Glutamatergic neuron (in vitro differentiated cells): Measurements from ENCODE around the gene JAKMIP1. TPM values are rescaled to one million over a fixed set of nuclear protein-coding genes. Genes with fewer than 3 reads are reported as not detected.

Experiments used
- DNase-seq: peaks from one replicate; pipeline ENCODE4 v3.0.0; 2022
- H3K27ac Mint-ChIP-seq: one replicate; pipeline ENCODE4 v1.8.0; 2020; ENCODE audit warnings: mild to moderate bottlenecking, mixed read lengths, inconsistent platforms; ENCODE audit not compliant: unreplicated experiment
- H3K27me3 Mint-ChIP-seq: one replicate; pipeline ENCODE4 v1.8.0; 2020; ENCODE audit warnings: mild to moderate bottlenecking, moderate library complexity, mixed read lengths, inconsistent platforms; ENCODE audit not compliant: unreplicated experiment
- H3K36me3 Mint-ChIP-seq: one replicate; pipeline ENCODE4 v1.8.0; 2020; ENCODE audit warnings: mild to moderate bottlenecking, mixed read lengths, inconsistent platforms; ENCODE audit not compliant: unreplicated experiment
- H3K4me1 Mint-ChIP-seq: one replicate; pipeline ENCODE4 v1.8.0; 2020; ENCODE audit warnings: mild to moderate bottlenecking, low read depth, mixed read lengths, inconsistent platforms; ENCODE audit not compliant: unreplicated experiment
- H3K4me3 Mint-ChIP-seq: one replicate; pipeline ENCODE4 v1.8.0; 2020; ENCODE audit warnings: mild to moderate bottlenecking, mixed read lengths, inconsistent platforms; ENCODE audit not compliant: unreplicated experiment
- H3K9me3 Mint-ChIP-seq: one replicate; pipeline ENCODE4 v1.8.0; 2020; ENCODE audit warnings: mild to moderate bottlenecking, moderate library complexity, mixed read lengths, inconsistent platforms; ENCODE audit not compliant: unreplicated experiment
- CTCF ChIP-seq: fragments of 200-600 bp; sonication (generic); IDR thresholded peaks from one replicate; pipeline ENCODE4 v1.5.0; 2021; ENCODE audit not compliant: partially characterized antibody, unreplicated experiment
- total RNA-seq: library from RNA; stranded (reverse); fragmentation: NEBNext Ultra II Directional; extraction: Animal tissue kit (Norgen Biotek cat#: 25700); gene quantifications from one replicate; pipeline ENCODE4 v1.2.1, GENCODE V29; 2021; ENCODE audit not compliant: unreplicated experiment

JAKMIP1 gene
- total RNA-seq, 1 donor from 2014 or later = 2.4 TPM

GRCh38 chr4:6031846-6032245 lies 168.5 kb downstream of the JAKMIP1 start:
- Mint-ChIP-seq H3K4me3 (no peak overlapping the region), H3K4me1 (peaks cover 14% of the 10 kb centered on the region), H3K36me3 (no peaks in the 10 kb centered on the region), H3K27ac (no peak overlapping the region), H3K9me3 (peaks cover 3% of the 10 kb centered on the region), H3K27me3 (peaks cover 13% of the 10 kb centered on the region)
- no peak for DNase-seq
- no peak for TF ChIP-seq CTCF

- Mint-ChIP-seq H3K27ac (no peak overlapping the region), H3K36me3 (no peaks in the 10 kb centered on the region), H3K9me3 (peaks cover 3% of the 10 kb centered on the region), H3K4me3 (no peak overlapping the region), H3K4me1 (peaks cover 14% of the 10 kb centered on the region), H3K27me3 (peaks cover 13% of the 10 kb centered on the region)
- no peak for TF ChIP-seq CTCF
- DNase-seq = no peak
Observed at GRCh38 chr4:6030679-6031078, 169.7 kb downstream of the JAKMIP1 start.

- Mint-ChIP-seq H3K4me1 (peaks cover 7% of the 10 kb centered on the region), H3K4me3 (no peak overlapping the region), H3K36me3 (no peaks in the 10 kb centered on the region), H3K27ac (no peak overlapping the region), H3K27me3 (peaks cover 8% of the 10 kb centered on the region), H3K9me3 (peaks cover 3% of the 10 kb centered on the region)
- DNase-seq = no peak
- TF ChIP-seq CTCF = no peak
Observed at GRCh38 chr4:6029254-6029653, 171.1 kb downstream of the JAKMIP1 start.

GRCh38 chr4:6028168-6028567 lies 172.2 kb downstream of the JAKMIP1 start:
- Mint-ChIP-seq H3K4me3 (no peak overlapping the region), H3K9me3 (peaks cover 8% of the 10 kb centered on the region), H3K36me3 (peaks cover 8% of the 10 kb centered on the region), H3K27me3 (peaks cover 11% of the 10 kb centered on the region), H3K4me1 (peaks cover 5% of the 10 kb centered on the region), H3K27ac (no peak overlapping the region)
- DNase-seq = no peak
- TF ChIP-seq CTCF = no peak

- Mint-ChIP-seq H3K36me3 (peaks cover 8% of the 10 kb centered on the region), H3K27ac (no peak overlapping the region), H3K9me3 (peaks cover 8% of the 10 kb centered on the region), H3K27me3 (peaks cover 8% of the 10 kb centered on the region), H3K4me3 (no peak overlapping the region), H3K4me1 (peaks cover 2% of the 10 kb centered on the region)
- no peak for TF ChIP-seq CTCF
- DNase-seq = no peak
Observed at GRCh38 chr4:6027392-6027791, 173.0 kb downstream of the JAKMIP1 start.
